Left lobe of liver (tissue), 2 donors: Measurements from ENCODE around the gene TUBB2B. TPM values are rescaled to one million over a fixed set of nuclear protein-coding genes. Genes with fewer than 3 reads are reported as not detected.

Experiments used
- ATAC-seq: fragments of 200-7000 bp; cut with Tn5 transposase; one replicate; pipeline ENCODE4 v1.9.1; 2020; ENCODE audit warnings: mild to moderate bottlenecking, moderate library complexity
- DNase-seq: peaks from one replicate; pipeline ENCODE4 v3.0.0-alpha.2; 2020; ENCODE audit warnings: low spot score
- total RNA-seq: library from RNA; stranded (reverse); gene quantifications from one replicate; pipeline ENCODE4 v1.2.1, GENCODE V29; 2021
- donor health status: DM: no; HTN: no; CAD: no; lungs with moderate emphysema.
- donor health status: DM: no; HTN: yes; CAD: no.

TUBB2B gene
- total RNA-seq, 1 donor from 2014 or later, result 2.1 TPM

DNA sequence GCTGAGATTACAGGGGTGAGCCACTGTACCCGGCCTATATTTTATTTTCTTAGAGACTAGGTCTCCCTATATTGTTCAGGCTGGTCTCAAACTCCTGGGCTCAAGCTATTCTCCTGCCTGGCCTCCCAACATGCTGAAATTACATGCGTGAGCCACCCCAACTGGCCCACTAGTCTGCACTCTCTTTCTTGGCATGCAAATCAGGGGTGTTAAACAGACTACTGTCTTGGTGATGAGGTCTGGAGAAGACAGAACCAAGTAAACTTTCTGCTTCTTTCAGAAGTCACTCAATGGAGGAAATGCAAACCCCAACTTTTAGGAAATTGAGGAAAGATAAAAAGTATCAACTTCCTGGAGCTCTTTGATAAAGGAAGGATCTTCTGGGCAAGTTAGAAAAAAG lies 8.0 kb upstream of the TUBB2B start:
- DNase-seq (no peak), ATAC-seq (no peak)

- ATAC-seq (no peak), DNase-seq (no peak)
These were observed 6.5 kb upstream of the TUBB2B start for GRCh38 chr6:3233904-3234303.

GRCh38 chr6:3233321-3233720 lies 5.9 kb upstream of the TUBB2B start:
- DNase-seq (no peak), ATAC-seq (no peak)

DNA sequence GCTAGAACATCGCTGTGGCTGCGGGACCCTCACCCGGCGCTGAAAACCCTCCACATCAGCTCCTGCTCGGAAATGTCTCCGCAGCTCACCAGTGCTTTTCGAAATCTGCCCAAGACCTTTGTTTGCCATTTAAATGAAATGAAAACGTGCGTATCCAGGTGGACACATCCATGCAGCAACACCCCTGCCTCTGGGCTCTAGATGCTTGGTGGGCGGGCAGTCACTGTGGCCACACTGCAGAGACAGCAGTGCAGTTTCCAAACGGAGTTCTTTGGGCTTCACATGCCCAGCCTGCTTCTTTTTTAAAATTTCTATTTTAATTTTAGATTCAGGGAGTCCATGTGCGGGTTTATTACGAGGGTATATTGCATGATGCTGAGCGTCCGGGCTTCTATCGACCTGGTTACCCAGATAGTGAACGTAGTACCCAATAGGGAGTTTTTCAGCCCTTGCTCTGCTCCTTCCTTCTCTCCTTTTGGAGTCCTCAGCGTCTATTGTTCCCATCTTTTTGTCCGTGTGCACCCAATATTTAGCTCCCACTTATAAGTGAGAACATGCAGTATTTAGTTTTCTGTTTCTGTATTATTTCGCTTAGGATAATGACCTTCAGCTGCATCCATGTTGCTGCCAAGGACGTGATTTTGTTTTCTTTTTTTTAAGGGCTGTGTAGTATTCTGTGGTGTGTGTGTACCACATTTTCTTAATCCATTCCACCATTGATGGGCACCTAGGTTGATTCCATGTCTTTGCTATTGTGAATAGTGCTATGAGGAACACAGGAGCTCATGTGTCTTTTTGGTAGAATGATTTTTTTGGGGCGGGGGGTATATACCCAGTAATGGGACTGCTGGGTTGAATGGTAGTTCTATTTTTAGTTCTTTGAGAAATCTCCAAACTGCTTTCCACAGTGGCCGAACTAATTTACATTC lies 4.8 kb upstream of the TUBB2B start:
- ATAC-seq (peak; percentile 3), DNase-seq (no peak)

- DNase-seq (peak; percentile 84), ATAC-seq (peak; percentile 96)
These were observed 4.0 kb upstream of the TUBB2B start for GRCh38 chr6:3231247-3232016.

DNA sequence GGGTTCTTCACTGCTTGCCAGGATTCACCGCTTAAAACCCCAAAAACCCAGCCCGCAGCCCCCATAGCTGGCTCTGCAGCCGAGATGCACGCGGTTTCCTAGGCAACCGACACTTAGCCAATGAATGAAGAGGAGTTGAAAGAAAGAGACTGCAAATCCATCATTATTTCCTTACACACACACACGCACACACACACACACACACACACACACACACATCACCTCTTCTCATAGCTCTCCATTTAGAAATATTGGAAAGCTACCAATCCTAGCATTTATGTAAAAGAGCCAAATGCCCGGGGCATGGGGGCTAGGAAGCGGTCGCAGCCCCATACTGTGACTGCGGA lies 3.4 kb upstream of the TUBB2B start:
- DNase-seq, result no peak
- ATAC-seq, result peak; percentile 20

- DNase-seq (no peak), ATAC-seq (no peak)
These were observed 2.9 kb upstream of the TUBB2B start for GRCh38 chr6:3230256-3230882.

- ATAC-seq (no peak), DNase-seq (no peak)
These were observed 2.2 kb upstream of the TUBB2B start for GRCh38 chr6:3229566-3230178.

- DNase-seq, result no peak
- no peak for ATAC-seq
These were observed 1.5 kb upstream of the TUBB2B start for GRCh38 chr6:3228771-3229565.

GRCh38 chr6:3228046-3228671 lies 706 bp upstream of the TUBB2B start:
- no peak for ATAC-seq
- DNase-seq, result no peak

- ATAC-seq (no peak), DNase-seq (no peak)
These were observed 731 bp downstream of the TUBB2B start for GRCh38 chr6:3226481-3227362.

DNA sequence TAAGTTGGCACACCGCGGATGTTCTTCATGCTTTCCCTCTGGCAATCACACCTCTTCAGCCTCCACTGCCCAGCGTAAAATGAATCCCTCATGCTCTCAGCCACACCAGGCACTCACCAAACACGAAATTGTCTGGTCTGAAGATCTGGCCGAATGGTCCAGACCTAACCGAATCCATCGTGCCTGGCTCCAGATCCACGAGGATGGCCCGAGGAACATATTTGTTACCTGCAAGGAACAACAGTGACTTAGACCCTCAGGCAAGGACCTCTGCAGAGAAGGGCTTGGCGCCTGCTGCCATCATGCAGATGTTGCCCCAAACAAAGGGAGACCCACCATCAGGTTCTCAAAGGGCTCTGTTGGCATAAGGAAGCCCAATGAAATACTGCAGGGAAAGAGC lies 1.4 kb downstream of the TUBB2B start:
- ATAC-seq (no peak), DNase-seq (no peak)

DNA sequence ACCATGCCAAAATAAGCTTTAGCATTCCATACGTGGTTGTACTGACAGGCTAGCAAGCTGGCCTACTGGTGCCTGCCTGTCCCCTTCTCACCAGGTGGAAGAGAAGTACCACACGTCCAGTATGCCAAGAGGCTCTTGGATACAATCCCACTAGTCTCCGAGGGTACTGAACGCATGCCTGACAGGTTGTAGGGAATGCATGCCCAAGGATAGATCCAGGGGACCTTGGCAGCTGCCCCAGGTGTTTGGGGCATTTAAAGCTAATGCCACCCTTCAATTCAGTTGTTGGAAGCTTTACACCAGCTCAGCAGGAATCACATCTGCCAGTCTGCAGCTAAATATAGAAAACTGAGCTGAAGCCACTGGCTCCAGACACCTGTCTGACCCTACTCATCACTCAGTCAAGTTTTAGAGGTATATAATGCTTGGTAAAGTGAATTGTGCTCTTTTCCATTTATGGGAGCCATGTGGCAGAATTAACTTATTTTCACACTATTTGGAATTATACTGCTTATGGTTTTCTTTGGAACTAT lies 4.9 kb downstream of the TUBB2B start:
- no peak for ATAC-seq
- DNase-seq, result no peak

DNA sequence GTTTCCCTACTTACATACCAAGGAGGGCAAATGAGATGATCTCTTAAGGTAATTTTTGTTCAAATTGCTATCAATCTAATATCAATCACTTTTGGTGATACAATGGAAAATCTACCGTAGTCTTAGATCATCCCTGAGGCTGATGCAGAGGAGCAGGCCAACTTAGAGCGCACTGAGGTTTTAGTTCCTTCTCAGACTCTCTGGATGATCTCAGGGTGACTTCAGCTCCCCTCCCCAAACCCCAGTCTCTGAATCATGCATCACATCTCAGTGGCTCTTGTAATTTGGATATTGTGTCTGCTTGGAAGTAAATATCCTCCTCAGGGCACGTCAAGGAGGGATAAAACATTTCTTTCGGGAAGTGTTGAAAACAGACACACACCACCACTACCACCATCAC lies 5.9 kb downstream of the TUBB2B start:
- ATAC-seq (no peak), DNase-seq (no peak)

GRCh38 chr6:3220366-3220765 lies 7.1 kb downstream of the TUBB2B start:
- DNase-seq, result no peak
- no peak for ATAC-seq

- no peak for ATAC-seq
- DNase-seq, result no peak
These were observed 9.2 kb downstream of the TUBB2B start for GRCh38 chr6:3218266-3218665.

GRCh38 chr6:3217286-3217685 lies 10.2 kb downstream of the TUBB2B start:
- DNase-seq (no peak), ATAC-seq (no peak)

DNA sequence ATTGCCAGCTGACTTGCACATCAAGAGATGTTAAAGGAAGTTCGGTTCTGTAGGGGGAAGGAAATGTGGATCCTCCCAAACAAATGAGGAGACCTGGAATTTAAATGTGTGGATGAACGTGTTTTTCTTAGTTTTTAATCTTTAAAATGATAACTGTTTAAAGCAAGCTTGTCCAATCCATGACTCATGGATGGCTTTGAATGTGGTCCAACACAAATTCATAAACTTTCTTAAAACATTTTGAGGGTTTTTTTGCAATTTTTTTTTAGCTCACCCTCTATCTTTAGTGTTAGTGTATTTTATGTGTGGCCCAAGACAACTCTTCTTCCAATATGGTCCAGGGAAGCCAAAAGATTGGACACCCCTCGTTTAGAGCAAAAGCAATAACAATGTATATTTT lies 12.6 kb downstream of the TUBB2B start:
- no peak for ATAC-seq
- DNase-seq, result no peak

GRCh38 chr6:3213334-3213695 lies 14.1 kb downstream of the TUBB2B start:
- DNase-seq (no peak), ATAC-seq (no peak)
